Calu3 (cell line): ENCODE measurements around the gene VRTN. TPM values are rescaled to one million over a fixed set of nuclear protein-coding genes. Genes with fewer than 3 reads are reported as not detected.

ENCODE experiments used
- BruUV-seq: library from RNA; stranded (reverse); fragments of 400-500 nt; replicated peaks from 2 replicates; lab custom pipeline; 2021; lab: Mats Ljungman, UMichigan
- CTCF ChIA-PET: fragments of 300-600 bp; sonication (Branson Sonifier 250); formaldehyde crosslinking; loops from one replicate; lab custom pipeline; 2022; ENCODE audit warnings: antibody characterized with exemption; lab: Charles Lee
- DNase-seq: peaks from one replicate; pipeline ENCODE4 v3.0.0; 2022
- H3K27ac Mint-ChIP-seq: one replicate; pipeline ENCODE4 v1.8.0; 2022; ENCODE audit warnings: mixed read lengths; ENCODE audit not compliant: unreplicated experiment
- H3K27me3 Mint-ChIP-seq: one replicate; pipeline ENCODE4 v1.8.0; 2022; ENCODE audit warnings: mixed read lengths; ENCODE audit not compliant: unreplicated experiment
- H3K36me3 Mint-ChIP-seq: one replicate; pipeline ENCODE4 v1.8.0; 2022; ENCODE audit warnings: mild to moderate bottlenecking, moderate library complexity, mixed read lengths; ENCODE audit not compliant: insufficient read depth, unreplicated experiment
- H3K4me1 Mint-ChIP-seq: one replicate; pipeline ENCODE4 v1.8.0; 2022; ENCODE audit warnings: mild to moderate bottlenecking, low read depth, mixed read lengths; ENCODE audit not compliant: unreplicated experiment
- H3K4me3 Mint-ChIP-seq: one replicate; pipeline ENCODE4 v1.8.0; 2022; ENCODE audit warnings: mild to moderate bottlenecking, low read depth, moderate library complexity, mixed read lengths; ENCODE audit not compliant: unreplicated experiment
- H3K9me3 Mint-ChIP-seq: one replicate; pipeline ENCODE4 v1.8.0; 2022; ENCODE audit warnings: low read depth, mixed read lengths; ENCODE audit not compliant: unreplicated experiment
- CTCF ChIP-seq: fragments of 200-600 bp; IDR thresholded peaks from one replicate; pipeline ENCODE4 v1.8.0; 2022; ENCODE audit warnings: antibody characterized with exemption; ENCODE audit not compliant: unreplicated experiment
- intact Hi-C: fragments of 100-400 bp; cut with micrococcal nuclease; formaldehyde crosslinking; loops from one replicate; pipeline ENCODE4 v1.10.0; 2022; ENCODE audit not compliant: unreplicated experiment
- total RNA-seq: library from RNA; stranded (reverse); gene quantifications from 2 replicates; pipeline ENCODE4 v1.2.3, GENCODE V29; 2022

VRTN gene
- total RNA-seq, 1 experiment from 2014 or later, result not detected

GRCh38 chr14:74347097-74347794 is 1.0 kb upstream of the VRTN start:
- CTCF ChIA-PET, result interaction anchor here (1.0 kb wide), 1 partner anchor 9 kb away, joined by 3 read pairs; no protein-coding TSS in a partner anchor
- no peak for DNase-seq
- intact Hi-C loops, result no loop called here
- no peaks in the 10 kb centered on the region for H3K9me3 Mint-ChIP-seq
- no TSS peak for BruUV-seq
- peaks cover 39% of the 10 kb centered on the region for H3K27me3 Mint-ChIP-seq
- H3K4me1 Mint-ChIP-seq, result peaks cover 8% of the 10 kb centered on the region
- H3K36me3 Mint-ChIP-seq, result no peaks in the 10 kb centered on the region
- no peak for TF ChIP-seq CTCF
- no peak overlapping the region for H3K27ac Mint-ChIP-seq
- no peak overlapping the region for H3K4me3 Mint-ChIP-seq

DNA sequence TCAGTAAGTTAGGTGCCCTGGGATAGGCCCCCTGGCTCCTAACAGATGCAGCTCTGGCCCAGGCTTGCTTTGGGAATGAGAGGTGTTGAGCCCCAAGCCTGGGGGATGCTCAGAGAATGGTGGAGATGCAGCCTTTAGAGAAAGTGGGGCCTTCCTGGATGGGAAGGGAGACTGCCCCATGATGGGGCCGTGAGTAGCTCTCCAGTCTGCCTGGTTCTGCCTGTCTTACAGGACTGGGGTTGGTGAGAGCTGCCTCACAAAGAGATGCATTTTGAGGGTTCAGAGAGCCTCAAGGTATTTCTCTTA is 523 bp upstream of the VRTN start:
- no peaks in the 10 kb centered on the region for H3K9me3 Mint-ChIP-seq
- no peaks in the 10 kb centered on the region for H3K36me3 Mint-ChIP-seq
- no peak for DNase-seq
- peaks cover 41% of the 10 kb centered on the region for H3K27me3 Mint-ChIP-seq
- CTCF ChIA-PET, result interaction anchor here (1.0 kb wide), 1 partner anchor 9 kb away, joined by 3 read pairs; no protein-coding TSS in a partner anchor
- peaks cover 8% of the 10 kb centered on the region for H3K4me1 Mint-ChIP-seq
- H3K27ac Mint-ChIP-seq, result no peak overlapping the region
- H3K4me3 Mint-ChIP-seq, result no peak overlapping the region
- no peak for TF ChIP-seq CTCF
- intact Hi-C loops, result no loop called here
- no TSS peak for BruUV-seq

GRCh38 chr14:74348735-74349463 is 628 bp downstream of the VRTN start:
- no peaks in the 10 kb centered on the region for H3K36me3 Mint-ChIP-seq
- no peak for DNase-seq
- peaks cover 8% of the 10 kb centered on the region for H3K4me1 Mint-ChIP-seq
- TF ChIP-seq CTCF, result no peak
- H3K4me3 Mint-ChIP-seq, result no peak overlapping the region
- no peak overlapping the region for H3K27ac Mint-ChIP-seq
- no peaks in the 10 kb centered on the region for H3K9me3 Mint-ChIP-seq
- no TSS peak for BruUV-seq
- CTCF ChIA-PET, result interaction anchor here (0.6 to 0.8 kb wide), 2 partner anchors 9 to 433 kb away, joined by 4 to 5 read pairs; no protein-coding TSS in a partner anchor
- peaks cover 41% of the 10 kb centered on the region for H3K27me3 Mint-ChIP-seq
- intact Hi-C loops, result no loop called here

- Mint-ChIP-seq H3K4me1 (peaks cover 8% of the 10 kb centered on the region), H3K27ac (no peak overlapping the region), H3K4me3 (no peak overlapping the region), H3K36me3 (no peaks in the 10 kb centered on the region), H3K27me3 (peaks cover 41% of the 10 kb centered on the region), H3K9me3 (no peaks in the 10 kb centered on the region)
- intact Hi-C loops, result no loop called here
- no peak for TF ChIP-seq CTCF
- CTCF ChIA-PET, result interaction anchor here (0.6 to 0.8 kb wide), 2 partner anchors 10 to 174 kb away, joined by 4 read pairs; no protein-coding TSS in a partner anchor
- no peak for DNase-seq
- no TSS peak for BruUV-seq
Measured at GRCh38 chr14:74349757-74350156, 1.5 kb downstream of the VRTN start.
